HFF-Myc (cell line): ENCODE data around the gene GGA1.
"Not testable (repeated sequence)": the region's sequence is repeated elsewhere in the genome, so short reads cannot be mapped to it uniquely, and the experiment has no call there.

Source experiments
- DNase-seq: peaks from one replicate; pipeline ENCODE4 v3.0.0-alpha.2; 2011; ENCODE audit warnings: low read depth; ENCODE audit errors: extremely low read depth
- H3K4me3 ChIP-seq: replicated peaks from 2 replicates; pipeline ENCODE4 v1.5.1; 2011; ENCODE audit warnings: low read depth, mild to moderate bottlenecking, control low read depth, low read length
- TF ChIP-seq, protein P1 (sequence below): IDR thresholded peaks from 2 replicates; pipeline ENCODE4 v1.5.1; 2012; ENCODE audit warnings: mild to moderate bottlenecking, low read depth, low read length, control low read depth; ENCODE audit errors: missing control alignments

GGA1 gene

DNA sequence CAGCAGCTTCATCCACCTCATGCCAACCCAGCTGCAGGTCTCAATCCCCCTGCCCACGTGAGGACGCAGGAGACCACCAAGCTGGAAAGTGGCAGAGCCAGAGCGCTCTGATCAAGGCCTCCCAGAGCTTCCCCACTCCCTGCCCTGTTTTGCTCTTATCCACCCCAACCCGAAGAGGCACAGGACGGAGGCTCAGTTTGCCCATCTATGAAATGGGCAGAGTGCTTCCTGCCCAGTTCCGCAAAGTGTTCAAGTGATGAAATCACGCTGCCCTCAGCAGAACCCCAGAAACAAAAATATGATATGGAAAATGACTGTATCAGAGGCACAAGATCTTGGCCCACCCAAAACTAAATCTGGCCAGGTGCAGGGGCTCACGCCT is 36.7 kb upstream of the GGA1 start:
- no peak for DNase-seq
- TF ChIP-seq, protein P1, sequence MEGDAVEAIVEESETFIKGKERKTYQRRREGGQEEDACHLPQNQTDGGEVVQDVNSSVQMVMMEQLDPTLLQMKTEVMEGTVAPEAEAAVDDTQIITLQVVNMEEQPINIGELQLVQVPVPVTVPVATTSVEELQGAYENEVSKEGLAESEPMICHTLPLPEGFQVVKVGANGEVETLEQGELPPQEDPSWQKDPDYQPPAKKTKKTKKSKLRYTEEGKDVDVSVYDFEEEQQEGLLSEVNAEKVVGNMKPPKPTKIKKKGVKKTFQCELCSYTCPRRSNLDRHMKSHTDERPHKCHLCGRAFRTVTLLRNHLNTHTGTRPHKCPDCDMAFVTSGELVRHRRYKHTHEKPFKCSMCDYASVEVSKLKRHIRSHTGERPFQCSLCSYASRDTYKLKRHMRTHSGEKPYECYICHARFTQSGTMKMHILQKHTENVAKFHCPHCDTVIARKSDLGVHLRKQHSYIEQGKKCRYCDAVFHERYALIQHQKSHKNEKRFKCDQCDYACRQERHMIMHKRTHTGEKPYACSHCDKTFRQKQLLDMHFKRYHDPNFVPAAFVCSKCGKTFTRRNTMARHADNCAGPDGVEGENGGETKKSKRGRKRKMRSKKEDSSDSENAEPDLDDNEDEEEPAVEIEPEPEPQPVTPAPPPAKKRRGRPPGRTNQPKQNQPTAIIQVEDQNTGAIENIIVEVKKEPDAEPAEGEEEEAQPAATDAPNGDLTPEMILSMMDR, result no peak
- H3K4me3 ChIP-seq, result no peak overlapping the region

DNA sequence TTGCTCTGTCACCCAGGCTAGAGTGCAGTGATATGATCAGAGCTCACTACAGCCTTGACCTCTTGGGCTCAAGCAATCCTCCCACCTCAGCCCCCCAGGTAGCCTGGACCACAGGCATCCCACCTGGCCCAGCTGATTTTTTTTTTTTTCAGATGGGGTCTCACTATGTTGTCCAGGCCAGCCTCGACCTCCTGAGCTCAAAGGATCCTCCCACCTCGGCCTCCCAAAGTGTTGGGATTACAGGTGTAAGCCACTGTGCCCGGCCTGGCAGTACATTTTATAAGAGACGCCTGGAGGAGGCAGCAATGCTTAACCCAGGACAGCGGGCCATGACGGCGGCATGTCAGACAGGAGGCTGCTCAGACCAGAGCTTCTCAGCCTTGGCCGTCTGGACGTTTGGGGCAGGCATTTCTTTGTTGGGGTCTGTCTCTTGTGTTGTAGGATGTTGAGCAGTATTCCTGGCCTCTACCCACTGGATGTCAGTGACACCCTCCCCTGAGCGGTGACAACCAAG is 33.1 kb upstream of the GGA1 start:
- TF ChIP-seq, protein P1, result no peak
- DNase-seq, result no peak

DNA sequence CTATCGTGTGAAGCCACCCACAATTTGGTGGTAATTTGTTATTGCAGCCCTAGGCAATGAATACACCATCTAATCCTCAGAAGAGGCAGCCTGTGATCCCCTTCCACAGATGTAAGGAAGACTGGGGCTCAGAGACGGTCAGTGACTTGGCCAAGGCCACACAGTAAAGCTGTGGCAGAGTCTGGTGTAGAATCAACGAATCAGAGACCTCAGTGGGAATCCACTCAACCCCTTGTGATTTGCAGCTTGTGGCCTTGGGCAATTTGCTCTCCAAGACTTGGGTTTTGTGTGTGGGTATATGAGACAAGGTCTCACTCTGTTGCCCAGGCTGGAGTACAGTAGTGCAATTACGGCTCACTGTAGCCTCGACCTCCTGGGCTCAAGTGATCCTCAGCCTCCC is 30.6 kb upstream of the GGA1 start:
- TF ChIP-seq, protein P1, result no peak
- H3K4me3 ChIP-seq, result no peak overlapping the region
- no peak for DNase-seq

More for the DNA sequence above, 33.1 kb upstream of the GGA1 start:
- H3K4me3 ChIP-seq, result no peak overlapping the region

DNA sequence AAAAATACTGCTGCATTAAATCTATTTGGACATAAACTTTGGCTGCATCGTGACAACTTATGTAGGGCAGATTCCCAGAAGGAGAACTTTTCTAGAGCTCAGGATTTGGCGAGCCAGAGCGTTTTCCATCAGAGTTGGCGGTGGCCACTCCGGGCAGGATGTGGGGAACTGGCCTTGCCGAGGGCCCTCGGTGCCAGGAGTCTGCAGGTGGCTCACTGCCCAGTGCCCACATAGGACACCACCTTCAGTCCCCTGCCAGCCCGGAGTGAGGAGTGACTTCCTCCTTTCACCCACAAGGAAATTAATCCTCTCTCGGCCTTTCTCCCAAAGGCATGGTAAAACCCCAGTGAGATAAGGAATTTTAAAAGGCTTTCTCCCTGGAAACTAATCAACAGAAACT is 27.1 kb upstream of the GGA1 start:
- H3K4me3 ChIP-seq, result no peak overlapping the region
- no peak for DNase-seq
- TF ChIP-seq, protein P1, result no peak

DNA sequence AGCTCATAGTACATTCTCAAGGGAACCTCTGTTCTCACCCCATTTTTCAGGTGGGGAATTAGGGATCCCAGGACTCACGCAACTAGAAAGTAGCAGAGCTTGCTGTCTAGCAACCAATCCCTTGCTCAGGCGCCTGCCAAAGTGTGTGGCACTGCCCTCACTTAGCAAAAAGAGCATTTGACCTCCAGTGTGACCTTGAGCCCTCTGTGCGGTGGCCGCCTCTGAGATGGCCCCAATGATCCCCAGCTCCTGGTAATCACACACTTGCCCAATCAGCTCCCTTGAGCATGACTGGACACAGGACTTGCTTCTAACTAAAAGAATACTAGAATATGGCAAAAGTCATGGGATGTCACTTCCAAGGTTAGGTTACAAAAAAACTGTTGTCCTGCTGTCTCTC is 26.1 kb upstream of the GGA1 start:
- no peak for DNase-seq
- TF ChIP-seq, protein P1, result no peak
- H3K4me3 ChIP-seq, result no peak overlapping the region

DNA sequence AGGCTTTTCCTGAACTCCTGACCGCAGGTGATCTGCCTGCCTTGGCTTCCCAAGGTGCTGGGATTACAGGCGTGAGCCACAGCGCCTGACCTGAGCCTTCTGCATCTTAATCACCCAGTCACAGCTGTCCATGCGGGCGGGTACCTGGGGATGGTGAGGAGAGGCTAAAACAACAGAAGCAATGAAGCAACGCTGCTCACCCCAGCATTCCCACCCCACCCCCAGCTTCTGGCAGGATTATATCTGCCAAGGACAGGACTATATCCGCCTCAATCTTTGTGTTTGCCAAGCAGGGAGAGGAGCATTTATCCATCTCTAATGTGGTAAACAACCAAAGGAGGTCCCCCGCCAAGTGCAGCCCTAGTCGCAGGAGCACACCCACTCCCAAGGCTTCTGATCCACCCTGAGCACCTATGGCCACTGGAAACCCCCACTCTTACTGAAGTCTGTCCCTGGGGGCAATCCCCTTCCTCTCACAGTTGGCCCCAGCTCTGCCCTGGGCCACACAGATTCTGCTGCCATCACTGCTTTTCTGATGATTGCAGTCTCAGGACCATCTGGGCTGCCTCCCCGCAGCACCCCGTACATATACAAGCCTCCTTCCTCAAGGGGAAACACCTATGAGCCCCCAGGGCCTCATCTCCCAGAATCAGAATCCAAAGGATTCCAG is 20.0 kb upstream of the GGA1 start:
- DNase-seq, result no peak
- H3K4me3 ChIP-seq, result no peak overlapping the region
- TF ChIP-seq, protein P1, result no peak

DNA sequence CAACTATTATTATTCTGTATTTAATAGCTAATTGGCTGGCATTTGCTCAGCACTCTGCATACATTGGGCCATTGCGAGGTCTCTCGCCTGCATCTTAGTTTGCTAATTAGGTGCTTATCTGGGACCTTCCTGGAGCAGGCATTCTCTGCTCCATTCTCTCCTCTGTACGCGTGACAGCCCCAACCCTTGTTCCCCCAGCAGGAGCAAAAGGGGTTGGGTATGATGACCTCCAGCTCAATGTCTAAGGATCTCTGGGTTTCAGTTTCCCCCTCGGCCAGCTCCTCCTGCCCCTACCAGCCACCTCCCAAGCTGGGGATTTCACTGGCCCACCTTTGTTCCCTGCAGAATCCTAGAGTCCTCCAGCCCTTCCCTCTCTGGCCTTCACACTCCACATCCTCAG is 19.0 kb upstream of the GGA1 start:
- TF ChIP-seq, protein P1, result no peak
- no peak for DNase-seq
- H3K4me3 ChIP-seq, result no peak overlapping the region

DNA sequence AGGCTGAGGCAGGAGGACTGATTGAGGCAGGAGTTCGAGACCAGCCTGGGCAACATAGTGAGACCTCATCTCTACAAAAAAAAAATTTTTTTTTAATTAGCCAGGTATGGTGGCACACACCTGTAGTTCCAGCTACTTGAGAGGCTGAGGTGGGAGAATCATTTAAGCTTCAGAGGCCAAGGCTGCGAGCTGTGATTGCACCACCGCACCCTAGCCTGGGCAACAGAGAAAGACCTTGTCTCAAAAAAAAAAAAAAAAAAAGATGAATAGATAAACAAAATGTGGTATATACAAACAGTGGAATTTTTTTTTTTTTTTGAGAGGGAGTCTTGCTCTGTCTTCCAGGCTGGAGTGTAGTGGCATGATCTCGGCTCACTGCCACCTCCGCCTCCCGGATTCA is 17.6 kb upstream of the GGA1 start:
- H3K4me3 ChIP-seq, DNase-seq: not testable (repeated sequence)
